Measurements from ENCODE around the gene ATP2B3. TPM values are rescaled to one million over a fixed set of nuclear protein-coding genes. Genes with fewer than 3 reads are reported as not detected.

ATP2B3 gene
- total and polyA plus RNA-seq, 10 of the 15 experiments (the other 5 are each of a cell fraction or from before 2014, with no cell fraction given): 0.01 TPM; not detected in 9

DNA sequence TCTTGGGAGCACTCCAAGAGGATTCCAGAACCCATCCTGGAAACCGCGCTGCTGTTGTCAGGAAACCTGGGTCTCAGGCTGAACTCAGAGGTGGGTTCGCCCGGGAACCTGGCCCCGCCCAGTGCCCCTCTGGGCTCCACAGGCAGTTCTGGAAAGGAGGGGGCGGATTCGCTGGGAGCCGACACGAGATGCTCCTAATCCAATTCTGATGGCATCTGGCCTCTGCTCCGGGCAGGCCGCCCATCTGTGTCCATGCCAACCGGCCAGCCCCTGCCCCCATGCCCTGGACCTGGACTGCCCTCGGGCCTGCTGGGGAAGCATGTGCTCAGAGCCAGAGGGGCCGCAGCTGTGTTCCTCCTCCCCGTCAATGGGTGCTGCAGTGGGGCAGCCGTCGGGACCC lies 21.0 kb downstream of the ATP2B3 start:
- Histone ChIP-seq H3K9ac (ENCODE audit: control insufficient read depth, insufficient read depth, low read length) (no peak overlapping the region), H3K27me3 (replicated peaks in 1 of 2; ENCODE audit: control insufficient read depth in 2 of 2, insufficient read depth in 2 of 2, low read length in 1 of 2) (no peaks in the 10 kb centered on the region; a peak in 1 of 4 replicates), H3K27ac (ENCODE audit: control insufficient read depth, insufficient read depth) (no peak overlapping the region), H3K9me3 (replicated peaks; ENCODE audit: control insufficient read depth, insufficient read depth, low read length) (no peaks in the 10 kb centered on the region), H3K79me2 (ENCODE audit: control insufficient read depth, insufficient read depth, low read length) (no peaks in the 10 kb centered on the region), H3K4me3 (no peak overlapping the region), H3K4me2 (ENCODE audit: control insufficient read depth, insufficient read depth) (no peak overlapping the region), H3K4me1 (ENCODE audit: control insufficient read depth, insufficient read depth, low read length) (no peaks in the 10 kb centered on the region), H3K36me3 (ENCODE audit: control insufficient read depth in 2 of 2, insufficient read depth in 2 of 2, low read length in 1 of 2) (no peaks in the 10 kb centered on the region), H4K20me1 (ENCODE audit: control insufficient read depth, insufficient read depth) (no peaks in the 10 kb centered on the region), H2AFZ (ENCODE audit: control insufficient read depth, low read depth, low read length) (no peak overlapping the region)
- in situ Hi-C loops (cut with MboI): loop anchor here (10.0 kb wide), 1 partner anchor 116 kb away; no protein-coding TSS in a partner anchor
- BruUV-seq (replicated peaks): no TSS peak
- ATAC-seq: no peak
- SMC1A ChIA-PET (ENCODE audit: uncharacterized antibody, unreplicated experiment): interaction anchor here (0.8 kb wide), 1 partner anchor 596 kb away, joined by 3 read pairs; no protein-coding TSS in a partner anchor
- POLR2A ChIA-PET: no interaction called here
- CTCF ChIA-PET: interaction anchor here (0.9 to 2.6 kb wide), 6 partner anchors 10 to 597 kb away, joined by 4 to 25 read pairs (median 10); no protein-coding TSS in a partner anchor
- intact Hi-C loops (cut with micrococcal nuclease; ENCODE audit: unreplicated experiment): no loop called here
- 49% methylated on average over 15 of the region's 17 CpGs for WGBS (ENCODE audit: insufficient coverage, insufficient replicate concordance, low lambda C conversion rate, missing lambda C conversion rate)
- RAD21 ChIA-PET (ENCODE audit: unreplicated experiment): interaction anchor here (1.1 to 2.8 kb wide), 3 partner anchors 114 to 129 kb away, joined by 3 to 26 read pairs (median 4); no protein-coding TSS in a partner anchor
- DNase-seq (ENCODE audit: low read depth, low spot score): no peak
- FAIRE-seq: no peak
- TF ChIP-seq RBBP5 (conservative IDR thresholded peaks at IDR 0.05): no peak
- no peak for TF ChIP-seq CREM (IDR thresholded peaks at IDR 0.05; ENCODE audit: low read depth)
- TF ChIP-seq, protein P1, sequence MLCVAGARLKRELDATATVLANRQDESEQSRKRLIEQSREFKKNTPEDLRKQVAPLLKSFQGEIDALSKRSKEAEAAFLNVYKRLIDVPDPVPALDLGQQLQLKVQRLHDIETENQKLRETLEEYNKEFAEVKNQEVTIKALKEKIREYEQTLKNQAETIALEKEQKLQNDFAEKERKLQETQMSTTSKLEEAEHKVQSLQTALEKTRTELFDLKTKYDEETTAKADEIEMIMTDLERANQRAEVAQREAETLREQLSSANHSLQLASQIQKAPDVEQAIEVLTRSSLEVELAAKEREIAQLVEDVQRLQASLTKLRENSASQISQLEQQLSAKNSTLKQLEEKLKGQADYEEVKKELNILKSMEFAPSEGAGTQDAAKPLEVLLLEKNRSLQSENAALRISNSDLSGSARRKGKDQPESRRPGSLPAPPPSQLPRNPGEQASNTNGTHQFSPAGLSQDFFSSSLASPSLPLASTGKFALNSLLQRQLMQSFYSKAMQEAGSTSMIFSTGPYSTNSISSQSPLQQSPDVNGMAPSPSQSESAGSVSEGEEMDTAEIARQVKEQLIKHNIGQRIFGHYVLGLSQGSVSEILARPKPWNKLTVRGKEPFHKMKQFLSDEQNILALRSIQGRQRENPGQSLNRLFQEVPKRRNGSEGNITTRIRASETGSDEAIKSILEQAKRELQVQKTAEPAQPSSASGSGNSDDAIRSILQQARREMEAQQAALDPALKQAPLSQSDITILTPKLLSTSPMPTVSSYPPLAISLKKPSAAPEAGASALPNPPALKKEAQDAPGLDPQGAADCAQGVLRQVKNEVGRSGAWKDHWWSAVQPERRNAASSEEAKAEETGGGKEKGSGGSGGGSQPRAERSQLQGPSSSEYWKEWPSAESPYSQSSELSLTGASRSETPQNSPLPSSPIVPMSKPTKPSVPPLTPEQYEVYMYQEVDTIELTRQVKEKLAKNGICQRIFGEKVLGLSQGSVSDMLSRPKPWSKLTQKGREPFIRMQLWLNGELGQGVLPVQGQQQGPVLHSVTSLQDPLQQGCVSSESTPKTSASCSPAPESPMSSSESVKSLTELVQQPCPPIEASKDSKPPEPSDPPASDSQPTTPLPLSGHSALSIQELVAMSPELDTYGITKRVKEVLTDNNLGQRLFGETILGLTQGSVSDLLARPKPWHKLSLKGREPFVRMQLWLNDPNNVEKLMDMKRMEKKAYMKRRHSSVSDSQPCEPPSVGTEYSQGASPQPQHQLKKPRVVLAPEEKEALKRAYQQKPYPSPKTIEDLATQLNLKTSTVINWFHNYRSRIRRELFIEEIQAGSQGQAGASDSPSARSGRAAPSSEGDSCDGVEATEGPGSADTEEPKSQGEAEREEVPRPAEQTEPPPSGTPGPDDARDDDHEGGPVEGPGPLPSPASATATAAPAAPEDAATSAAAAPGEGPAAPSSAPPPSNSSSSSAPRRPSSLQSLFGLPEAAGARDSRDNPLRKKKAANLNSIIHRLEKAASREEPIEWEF (IDR thresholded peaks at IDR 0.05; ENCODE audit: insufficient replicate concordance, low read depth, low read length): no peak
- TF ChIP-seq, protein P2, sequence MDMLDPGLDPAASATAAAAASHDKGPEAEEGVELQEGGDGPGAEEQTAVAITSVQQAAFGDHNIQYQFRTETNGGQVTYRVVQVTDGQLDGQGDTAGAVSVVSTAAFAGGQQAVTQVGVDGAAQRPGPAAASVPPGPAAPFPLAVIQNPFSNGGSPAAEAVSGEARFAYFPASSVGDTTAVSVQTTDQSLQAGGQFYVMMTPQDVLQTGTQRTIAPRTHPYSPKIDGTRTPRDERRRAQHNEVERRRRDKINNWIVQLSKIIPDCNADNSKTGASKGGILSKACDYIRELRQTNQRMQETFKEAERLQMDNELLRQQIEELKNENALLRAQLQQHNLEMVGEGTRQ (IDR thresholded peaks at IDR 0.05; ENCODE audit: borderline replicate concordance, low read depth, low read length): no peak
- no peak for TF ChIP-seq RCOR1 (conservative IDR thresholded peaks at IDR 0.05; ENCODE audit: low read depth, low read length)
- TF ChIP-seq, protein P3, sequence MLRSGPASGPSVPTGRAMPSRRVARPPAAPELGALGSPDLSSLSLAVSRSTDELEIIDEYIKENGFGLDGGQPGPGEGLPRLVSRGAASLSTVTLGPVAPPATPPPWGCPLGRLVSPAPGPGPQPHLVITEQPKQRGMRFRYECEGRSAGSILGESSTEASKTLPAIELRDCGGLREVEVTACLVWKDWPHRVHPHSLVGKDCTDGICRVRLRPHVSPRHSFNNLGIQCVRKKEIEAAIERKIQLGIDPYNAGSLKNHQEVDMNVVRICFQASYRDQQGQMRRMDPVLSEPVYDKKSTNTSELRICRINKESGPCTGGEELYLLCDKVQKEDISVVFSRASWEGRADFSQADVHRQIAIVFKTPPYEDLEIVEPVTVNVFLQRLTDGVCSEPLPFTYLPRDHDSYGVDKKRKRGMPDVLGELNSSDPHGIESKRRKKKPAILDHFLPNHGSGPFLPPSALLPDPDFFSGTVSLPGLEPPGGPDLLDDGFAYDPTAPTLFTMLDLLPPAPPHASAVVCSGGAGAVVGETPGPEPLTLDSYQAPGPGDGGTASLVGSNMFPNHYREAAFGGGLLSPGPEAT (IDR thresholded peaks at IDR 0.05; ENCODE audit: low read depth): no peak
- TF ChIP-seq RAD51 (IDR thresholded peaks at IDR 0.05): no peak
- TF ChIP-seq ESRRA (IDR thresholded peaks at IDR 0.05; ENCODE audit: low read length): no peak
- TF ChIP-seq DPF2 (IDR thresholded peaks at IDR 0.05): no peak
- TF ChIP-seq, protein P4, sequence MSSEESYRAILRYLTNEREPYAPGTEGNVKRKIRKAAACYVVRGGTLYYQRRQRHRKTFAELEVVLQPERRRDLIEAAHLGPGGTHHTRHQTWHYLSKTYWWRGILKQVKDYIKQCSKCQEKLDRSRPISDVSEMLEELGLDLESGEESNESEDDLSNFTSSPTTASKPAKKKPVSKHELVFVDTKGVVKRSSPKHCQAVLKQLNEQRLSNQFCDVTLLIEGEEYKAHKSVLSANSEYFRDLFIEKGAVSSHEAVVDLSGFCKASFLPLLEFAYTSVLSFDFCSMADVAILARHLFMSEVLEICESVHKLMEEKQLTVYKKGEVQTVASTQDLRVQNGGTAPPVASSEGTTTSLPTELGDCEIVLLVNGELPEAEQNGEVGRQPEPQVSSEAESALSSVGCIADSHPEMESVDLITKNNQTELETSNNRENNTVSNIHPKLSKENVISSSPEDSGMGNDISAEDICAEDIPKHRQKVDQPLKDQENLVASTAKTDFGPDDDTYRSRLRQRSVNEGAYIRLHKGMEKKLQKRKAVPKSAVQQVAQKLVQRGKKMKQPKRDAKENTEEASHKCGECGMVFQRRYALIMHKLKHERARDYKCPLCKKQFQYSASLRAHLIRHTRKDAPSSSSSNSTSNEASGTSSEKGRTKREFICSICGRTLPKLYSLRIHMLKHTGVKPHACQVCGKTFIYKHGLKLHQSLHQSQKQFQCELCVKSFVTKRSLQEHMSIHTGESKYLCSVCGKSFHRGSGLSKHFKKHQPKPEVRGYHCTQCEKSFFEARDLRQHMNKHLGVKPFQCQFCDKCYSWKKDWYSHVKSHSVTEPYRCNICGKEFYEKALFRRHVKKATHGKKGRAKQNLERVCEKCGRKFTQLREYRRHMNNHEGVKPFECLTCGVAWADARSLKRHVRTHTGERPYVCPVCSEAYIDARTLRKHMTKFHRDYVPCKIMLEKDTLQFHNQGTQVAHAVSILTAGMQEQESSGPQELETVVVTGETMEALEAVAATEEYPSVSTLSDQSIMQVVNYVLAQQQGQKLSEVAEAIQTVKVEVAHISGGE (CRISPR knock-in tag; IDR thresholded peaks at IDR 0.05): no peak

All from GM12878 (cell line).